Liver (tissue), 3 donors: ENCODE results near the gene JMY.

ENCODE experiments used
- CTCF ChIP-seq: fragments of 150-350 bp; IDR thresholded peaks from 2 replicates; pipeline ENCODE4 v1.5.1; 2017; ENCODE audit warnings: improper control_type of control experiment, low read depth, low read length; ENCODE audit not compliant: missing input control
- EGR1 ChIP-seq, 2 donors: IDR thresholded peaks; 2 replicates each; pipeline ENCODE4 v1.6.1; 2016 to 2018; ENCODE audit warnings: antibody characterized with exemption in 2 of 2, low read depth in 2 of 2
- FOXA1 ChIP-seq: IDR thresholded peaks from 2 replicates; pipeline ENCODE4 v1.6.1; 2016; ENCODE audit warnings: antibody characterized with exemption
- GABPA ChIP-seq, 2 donors: IDR thresholded peaks in 1 of 2; conservative IDR thresholded peaks in 1 of 2; 2 replicates each; pipeline ENCODE4 v1.6.1; 2016; ENCODE audit warnings: antibody characterized with exemption in 2 of 2, mild to moderate bottlenecking in 1 of 2, moderate library complexity in 1 of 2
- HNF4A ChIP-seq, 2 donors: conservative IDR thresholded peaks; 2 replicates each; pipeline ENCODE4 v1.6.1; 2016; ENCODE audit warnings: antibody characterized with exemption in 2 of 2, mild to moderate bottlenecking in 2 of 2
- HNF4G ChIP-seq: IDR thresholded peaks from 2 replicates; pipeline ENCODE4 v1.6.1; 2016; ENCODE audit warnings: antibody characterized with exemption
- JUND ChIP-seq, 2 donors: IDR thresholded peaks; 2 replicates each; pipeline ENCODE4 v1.6.1; 2016; ENCODE audit warnings: antibody characterized with exemption in 2 of 2
- YY1 ChIP-seq: IDR thresholded peaks from 2 replicates; pipeline ENCODE4 v1.6.1; 2016; ENCODE audit warnings: antibody characterized with exemption, mild to moderate bottlenecking
- donor health status: healthy.
- donor health status: healthy.

- TF ChIP-seq EGR1 (IDR thresholded peaks at IDR 0.05; ENCODE audit: low read depth in 2 of 2) (no peak), CTCF (no peak), HNF4A (conservative IDR thresholded peaks at IDR 0.05) (peak in 1 of 2 donors; percentile 30), YY1 (no peak), JUND (IDR thresholded peaks at IDR 0.05) (no peak), FOXA1 (no peak), HNF4G (no peak), GABPA (IDR thresholded peaks at IDR 0.05 in 1 of 2, conservative IDR thresholded peaks at IDR 0.05 in 1 of 2) (no peak)
These were observed 33.8 kb downstream of the JMY start for GRCh38 chr5:79269733-79270166.
